Jurkat, Clone E6-1 (cell line): ENCODE data around the gene C12orf57.
A peak's percentile ranks its signal among the peaks of the same experiment; 100 is the strongest.

ENCODE experiments used
- DNase-seq: peaks from one replicate; pipeline ENCODE4 v3.0.0-alpha.2; 2011; ENCODE audit warnings: low read depth, low spot score
- H3K4me3 ChIP-seq: 2 replicates; pipeline ENCODE4 v1.5.1; 2011; ENCODE audit warnings: mild to moderate bottlenecking, low read length, control low read depth, moderate library complexity

Gene C12orf57

DNA sequence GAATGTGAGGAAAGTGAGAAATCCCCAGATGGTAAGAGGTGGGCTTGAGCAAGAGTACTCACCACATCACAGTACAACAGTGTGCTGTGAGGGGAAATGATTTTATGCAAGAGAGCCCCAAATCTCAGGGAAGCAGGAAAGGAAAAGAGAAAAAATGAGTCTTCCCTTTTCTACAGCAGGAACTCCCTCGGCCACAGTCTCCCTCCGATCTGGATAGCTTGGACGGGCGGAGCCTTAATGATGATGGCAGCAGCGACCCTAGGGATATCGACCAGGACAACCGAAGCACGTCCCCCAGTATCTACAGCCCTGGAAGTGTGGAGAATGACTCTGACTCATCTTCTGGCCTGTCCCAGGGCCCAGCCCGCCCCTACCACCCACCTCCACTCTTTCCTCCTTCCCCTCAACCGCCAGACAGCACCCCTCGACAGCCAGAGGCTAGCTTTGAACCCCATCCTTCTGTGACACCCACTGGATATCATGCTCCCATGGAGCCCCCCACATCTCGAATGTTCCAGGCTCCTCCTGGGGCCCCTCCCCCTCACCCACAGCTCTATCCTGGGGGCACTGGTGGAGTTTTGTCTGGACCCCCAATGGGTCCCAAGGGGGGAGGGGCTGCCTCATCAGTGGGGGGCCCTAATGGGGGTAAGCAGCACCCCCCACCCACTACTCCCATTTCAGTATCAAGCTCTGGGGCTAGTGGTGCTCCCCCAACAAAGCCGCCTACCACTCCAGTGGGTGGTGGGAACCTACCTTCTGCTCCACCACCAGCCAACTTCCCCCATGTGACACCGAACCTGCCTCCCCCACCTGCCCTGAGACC lies 8.2 kb upstream of the C12orf57 start:
- peak overlapping the region; percentile 88; the same call in 1 of the 2 replicates for H3K4me3 ChIP-seq
- DNase-seq = no peak

DNA sequence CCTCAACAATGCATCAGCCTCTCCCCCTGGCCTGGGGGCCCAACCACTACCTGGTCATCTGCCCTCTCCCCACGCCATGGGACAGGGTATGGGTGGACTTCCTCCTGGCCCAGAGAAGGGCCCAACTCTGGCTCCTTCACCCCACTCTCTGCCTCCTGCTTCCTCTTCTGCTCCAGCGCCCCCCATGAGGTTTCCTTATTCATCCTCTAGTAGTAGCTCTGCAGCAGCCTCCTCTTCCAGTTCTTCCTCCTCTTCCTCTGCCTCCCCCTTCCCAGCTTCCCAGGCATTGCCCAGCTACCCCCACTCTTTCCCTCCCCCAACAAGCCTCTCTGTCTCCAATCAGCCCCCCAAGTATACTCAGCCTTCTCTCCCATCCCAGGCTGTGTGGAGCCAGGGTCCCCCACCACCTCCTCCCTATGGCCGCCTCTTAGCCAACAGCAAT lies 7.6 kb upstream of the C12orf57 start:
- H3K4me3 ChIP-seq = peak overlapping the region; percentile 88
- DNase-seq = no peak

DNA sequence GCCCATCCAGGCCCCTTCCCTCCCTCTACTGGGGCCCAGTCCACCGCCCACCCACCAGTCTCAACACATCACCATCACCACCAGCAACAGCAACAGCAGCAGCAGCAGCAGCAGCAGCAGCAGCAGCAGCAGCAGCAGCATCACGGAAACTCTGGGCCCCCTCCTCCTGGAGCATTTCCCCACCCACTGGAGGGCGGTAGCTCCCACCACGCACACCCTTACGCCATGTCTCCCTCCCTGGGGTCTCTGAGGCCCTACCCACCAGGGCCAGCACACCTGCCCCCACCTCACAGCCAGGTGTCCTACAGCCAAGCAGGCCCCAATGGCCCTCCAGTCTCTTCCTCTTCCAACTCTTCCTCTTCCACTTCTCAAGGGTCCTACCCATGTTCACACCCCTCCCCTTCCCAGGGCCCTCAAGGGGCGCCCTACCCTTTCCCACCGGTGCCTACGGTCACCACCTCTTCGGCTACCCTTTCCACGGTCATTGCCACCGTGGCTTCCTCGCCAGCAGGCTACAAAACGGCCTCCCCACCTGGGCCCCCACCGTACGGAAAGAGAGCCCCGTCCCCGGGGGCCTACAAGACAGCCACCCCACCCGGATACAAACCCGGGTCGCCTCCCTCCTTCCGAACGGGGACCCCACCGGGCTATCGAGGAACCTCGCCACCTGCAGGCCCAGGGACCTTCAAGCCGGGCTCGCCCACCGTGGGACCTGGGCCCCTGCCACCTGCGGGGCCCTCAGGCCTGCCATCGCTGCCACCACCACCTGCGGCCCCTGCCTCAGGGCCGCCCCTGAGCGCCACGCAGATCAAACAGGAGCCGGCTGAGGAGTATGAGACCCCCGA lies 7.0 kb upstream of the C12orf57 start:
- DNase-seq = peak; percentile 70
- H3K4me3 ChIP-seq = peak overlapping the region; percentile 88

DNA sequence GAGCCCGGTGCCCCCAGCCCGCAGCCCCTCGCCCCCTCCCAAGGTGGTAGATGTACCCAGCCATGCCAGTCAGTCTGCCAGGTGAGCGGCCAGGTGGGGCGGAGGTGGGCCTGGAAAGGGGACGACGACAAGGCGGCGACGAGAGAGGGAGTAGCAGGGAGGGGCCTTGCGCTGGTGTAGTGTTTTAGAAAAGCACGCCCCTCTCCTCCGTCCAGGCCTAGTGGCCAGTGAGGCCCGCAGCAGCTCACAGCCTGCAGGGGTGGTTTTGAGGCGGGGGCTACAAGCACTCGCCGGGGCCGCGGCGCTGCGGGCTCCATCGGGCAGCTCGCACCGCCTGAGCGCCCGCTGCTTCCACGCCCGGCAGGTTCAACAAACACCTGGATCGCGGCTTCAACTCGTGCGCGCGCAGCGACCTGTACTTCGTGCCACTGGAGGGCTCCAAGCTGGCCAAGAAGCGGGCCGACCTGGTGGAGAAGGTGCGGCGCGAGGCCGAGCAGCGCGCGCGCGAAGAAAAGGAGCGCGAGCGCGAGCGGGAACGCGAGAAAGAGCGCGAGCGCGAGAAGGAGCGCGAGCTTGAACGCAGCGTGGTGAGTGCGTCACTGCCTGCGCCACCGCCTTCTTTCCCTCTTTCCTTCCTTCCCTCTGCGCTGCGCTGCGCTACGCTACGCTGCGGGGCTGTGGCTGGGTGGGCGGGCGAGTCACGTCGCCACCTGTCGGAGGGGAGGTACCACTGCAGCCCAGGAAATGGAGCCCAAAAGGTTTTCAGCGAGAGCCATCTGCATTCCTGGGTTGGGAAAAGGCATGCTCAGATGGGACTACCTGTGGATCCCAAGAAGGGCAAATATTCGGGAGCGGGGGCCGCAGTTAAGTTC lies 6.1 kb upstream of the C12orf57 start:
- peak overlapping the region; percentile 88 for H3K4me3 ChIP-seq
- peak; percentile 95 for DNase-seq

DNA sequence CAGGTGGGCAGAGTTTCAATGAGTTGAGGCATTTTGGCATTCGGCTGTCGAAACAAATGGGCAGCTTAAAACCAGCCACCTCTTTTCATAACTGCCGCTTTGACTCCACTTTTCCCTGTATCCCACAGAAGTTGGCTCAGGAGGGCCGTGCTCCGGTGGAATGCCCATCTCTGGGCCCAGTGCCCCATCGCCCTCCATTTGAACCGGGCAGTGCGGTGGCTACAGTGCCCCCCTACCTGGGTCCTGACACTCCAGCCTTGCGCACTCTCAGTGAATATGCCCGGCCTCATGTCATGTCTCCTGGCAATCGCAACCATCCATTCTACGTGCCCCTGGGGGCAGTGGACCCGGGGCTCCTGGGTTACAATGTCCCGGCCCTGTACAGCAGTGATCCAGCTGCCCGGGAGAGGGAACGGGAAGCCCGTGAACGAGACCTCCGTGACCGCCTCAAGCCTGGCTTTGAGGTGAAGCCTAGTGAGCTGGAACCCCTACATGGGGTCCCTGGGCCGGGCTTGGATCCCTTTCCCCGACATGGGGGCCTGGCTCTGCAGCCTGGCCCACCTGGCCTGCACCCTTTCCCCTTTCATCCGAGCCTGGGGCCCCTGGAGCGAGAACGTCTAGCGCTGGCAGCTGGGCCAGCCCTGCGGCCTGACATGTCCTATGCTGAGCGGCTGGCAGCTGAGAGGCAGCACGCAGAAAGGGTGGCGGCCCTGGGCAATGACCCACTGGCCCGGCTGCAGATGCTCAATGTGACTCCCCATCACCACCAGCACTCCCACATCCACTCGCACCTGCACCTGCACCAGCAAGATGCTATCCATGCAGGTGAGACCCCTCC lies 5.2 kb upstream of the C12orf57 start:
- DNase-seq = no peak

DNA sequence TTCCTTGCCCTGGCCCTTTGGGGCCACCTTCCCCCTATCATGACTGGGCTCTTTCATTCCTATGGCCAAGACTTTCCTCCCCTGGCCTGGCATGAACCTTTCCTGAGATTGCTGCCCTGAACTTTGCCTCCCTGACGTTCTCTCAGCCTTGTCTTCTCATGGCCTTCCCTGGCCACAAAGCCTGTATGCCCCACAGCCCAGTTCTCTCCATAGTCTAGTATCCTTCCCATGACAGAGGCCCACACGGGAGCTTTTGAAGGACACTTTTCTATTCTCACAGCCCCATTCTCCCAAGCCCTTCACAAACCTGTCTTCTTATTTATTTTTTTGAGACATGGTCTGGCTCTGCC lies 4.7 kb upstream of the C12orf57 start:
- no peak for DNase-seq
- H3K4me3 ChIP-seq = no peak overlapping the region

More for the DNA sequence above, 5.2 kb upstream of the C12orf57 start:
- peak overlapping the region; percentile 88 for H3K4me3 ChIP-seq

DNA sequence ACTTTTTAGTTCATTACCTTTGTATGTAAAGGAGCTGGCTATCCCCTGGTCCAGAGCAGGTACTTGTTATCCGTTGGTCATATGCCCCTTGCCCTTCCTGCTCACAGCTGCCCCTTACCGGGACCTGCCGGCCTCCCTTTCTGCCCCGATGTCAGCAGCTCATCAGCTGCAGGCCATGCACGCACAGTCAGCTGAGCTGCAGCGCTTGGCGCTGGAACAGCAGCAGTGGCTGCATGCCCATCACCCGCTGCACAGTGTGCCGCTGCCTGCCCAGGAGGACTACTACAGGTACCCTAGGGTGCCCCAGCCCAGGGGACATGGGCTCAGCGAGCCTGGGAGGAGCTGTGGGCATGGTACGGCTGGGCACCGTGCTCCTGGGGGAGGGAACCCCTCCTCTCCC lies 2.6 kb upstream of the C12orf57 start:
- DNase-seq = no peak
- H3K4me3 ChIP-seq = no peak overlapping the region

DNA sequence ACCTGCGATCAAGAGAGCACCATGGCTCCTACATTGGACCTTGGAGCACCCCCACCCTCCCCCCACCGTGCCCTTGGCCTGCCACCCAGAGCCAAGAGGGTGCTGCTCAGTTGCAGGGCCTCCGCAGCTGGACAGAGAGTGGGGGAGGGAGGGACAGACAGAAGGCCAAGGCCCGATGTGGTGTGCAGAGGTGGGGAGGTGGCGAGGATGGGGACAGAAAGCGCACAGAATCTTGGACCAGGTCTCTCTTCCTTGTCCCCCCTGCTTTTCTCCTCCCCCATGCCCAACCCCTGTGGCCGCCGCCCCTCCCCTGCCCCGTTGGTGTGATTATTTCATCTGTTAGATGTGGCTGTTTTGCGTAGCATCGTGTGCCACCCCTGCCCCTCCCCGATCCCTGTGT lies 2.0 kb upstream of the C12orf57 start:
- no peak for DNase-seq
- H3K4me3 ChIP-seq = no peak overlapping the region

DNA sequence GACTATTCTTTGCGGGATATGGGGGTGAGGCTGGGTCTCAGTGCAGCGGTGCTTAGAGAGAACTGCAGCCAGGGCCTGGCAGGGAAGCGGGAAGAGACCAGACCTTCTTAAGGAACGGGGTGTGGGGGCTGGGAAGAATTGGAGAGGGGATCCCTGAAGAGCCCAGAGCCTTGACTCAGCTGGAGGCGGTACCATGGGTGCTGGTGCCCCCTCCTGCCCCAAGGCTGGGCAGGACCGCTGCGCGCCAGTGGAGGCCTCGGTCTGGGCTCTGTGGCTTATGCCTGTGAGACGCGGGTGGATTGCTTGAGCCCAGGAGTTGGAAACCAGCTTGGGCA lies 1.5 kb upstream of the C12orf57 start:
- H3K4me3 ChIP-seq = no peak overlapping the region
- no peak for DNase-seq

DNA sequence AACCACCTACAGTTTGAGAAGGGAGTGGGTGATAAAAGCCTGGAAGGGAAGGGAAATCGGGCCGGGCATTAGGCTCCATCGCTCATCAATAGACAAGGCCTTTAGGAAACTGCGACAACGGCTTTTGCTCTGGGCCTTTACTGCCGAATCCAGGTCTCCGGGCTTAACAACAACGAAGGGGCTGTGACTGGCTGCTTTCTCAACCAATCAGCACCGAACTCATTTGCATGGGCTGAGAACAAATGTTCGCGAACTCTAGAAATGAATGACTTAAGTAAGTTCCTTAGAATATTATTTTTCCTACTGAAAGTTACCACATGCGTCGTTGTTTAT lies 467 bp upstream of the C12orf57 start:
- H3K4me3 ChIP-seq = peak overlapping the region; percentile 72
- peak; percentile 93 for DNase-seq

DNA sequence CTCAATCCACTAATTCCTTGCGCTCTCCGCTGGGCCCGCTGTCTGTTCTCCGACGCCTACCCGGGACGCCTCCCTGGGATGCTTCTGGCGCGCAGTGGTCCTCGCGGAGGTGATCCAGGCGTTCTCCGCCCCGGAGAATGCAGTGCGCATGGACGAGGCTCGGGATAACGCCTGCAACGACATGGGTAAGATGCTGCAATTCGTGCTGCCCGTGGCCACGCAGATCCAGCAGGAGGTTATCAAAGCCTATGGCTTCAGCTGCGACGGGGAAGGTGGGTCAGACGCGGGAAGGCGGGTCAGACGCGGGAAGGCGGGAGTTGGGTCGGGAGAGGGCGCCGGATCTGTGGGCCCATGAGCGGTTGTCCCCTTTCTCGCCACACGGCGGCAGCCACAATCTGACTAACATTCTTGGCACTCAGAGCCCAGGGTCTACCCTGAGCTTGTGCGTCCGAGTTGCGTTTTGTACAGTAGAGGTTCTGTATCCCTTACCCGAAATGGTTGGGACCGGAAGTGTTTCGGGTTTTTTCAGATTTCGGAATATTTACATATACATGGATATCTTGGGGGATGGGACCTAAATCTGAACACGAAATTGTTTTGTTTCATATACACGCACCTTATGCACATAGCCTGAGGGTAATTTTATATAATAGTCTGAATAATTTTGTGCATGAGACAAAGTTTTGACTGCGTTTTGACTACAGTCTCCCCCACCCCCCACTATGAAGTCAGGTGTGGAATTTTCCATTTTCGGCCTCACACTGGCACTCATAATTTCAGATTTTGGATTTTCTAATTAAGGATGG lies 762 bp downstream of the C12orf57 start:
- peak overlapping the region; percentile 72 for H3K4me3 ChIP-seq

DNA sequence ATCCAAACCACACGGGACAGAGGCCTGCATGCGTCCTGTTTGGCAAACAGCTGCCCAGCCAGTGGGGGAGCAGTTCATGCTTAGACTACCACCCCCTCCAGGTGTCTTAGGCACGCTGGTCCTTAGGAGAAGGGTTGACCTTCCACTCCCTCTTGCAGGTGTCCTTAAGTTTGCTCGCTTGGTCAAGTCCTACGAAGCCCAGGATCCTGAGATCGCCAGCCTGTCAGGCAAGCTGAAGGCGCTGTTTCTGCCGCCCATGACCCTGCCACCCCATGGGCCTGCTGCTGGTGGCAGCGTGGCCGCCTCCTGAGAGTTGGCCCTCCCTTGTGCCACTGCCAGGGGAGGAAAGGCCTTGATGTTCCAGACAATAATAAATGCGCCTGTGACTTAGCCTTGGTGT lies 1.8 kb downstream of the C12orf57 start:
- no peak for DNase-seq
- no peak overlapping the region; the same call in 1 of the 2 replicates for H3K4me3 ChIP-seq

More for the DNA sequence above, 762 bp downstream of the C12orf57 start:
- DNase-seq = peak; percentile 90

DNA sequence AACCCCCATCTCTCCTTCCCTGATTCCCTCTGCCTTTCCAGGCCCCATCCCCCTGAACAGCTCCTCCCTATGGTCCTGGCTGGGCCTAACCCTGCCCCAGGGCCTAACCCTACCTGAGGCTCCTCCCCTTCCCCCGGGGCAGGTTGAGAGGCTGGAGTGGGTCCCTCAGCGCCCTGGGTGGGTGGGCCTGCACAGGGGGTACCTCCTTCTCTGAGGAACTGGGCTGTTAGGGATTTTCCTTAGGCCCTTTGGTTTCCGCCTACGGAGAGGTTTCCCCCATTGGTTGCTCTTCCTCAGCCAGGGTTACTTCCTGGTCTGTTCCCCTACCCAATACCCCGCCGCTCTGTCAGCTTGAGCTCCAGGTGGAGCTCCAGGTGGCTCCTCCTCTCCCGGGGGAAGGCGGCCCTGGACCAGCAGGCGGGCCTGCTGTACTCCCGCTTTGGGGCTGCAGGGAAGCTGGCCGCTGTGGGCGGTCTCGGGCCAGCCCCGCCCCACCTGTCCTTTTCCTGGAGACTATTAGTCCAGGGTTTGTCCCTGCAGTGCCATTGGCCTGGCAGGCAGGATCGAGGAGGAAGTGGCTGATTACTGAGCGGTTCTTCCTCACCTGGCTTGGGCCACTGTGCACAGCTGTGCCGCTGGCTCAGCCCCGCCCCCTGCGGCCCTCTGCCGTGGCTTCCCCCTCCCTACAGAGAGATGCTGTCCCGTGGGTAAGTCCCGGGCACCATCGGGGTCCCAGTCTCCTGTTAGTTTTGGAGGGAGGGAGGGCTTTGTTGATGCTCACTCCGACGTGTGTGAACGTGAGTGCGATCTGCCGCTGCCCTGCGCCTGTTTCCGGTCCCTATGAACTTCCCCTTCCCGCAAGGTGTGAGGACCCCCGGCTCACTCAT lies 2.5 kb downstream of the C12orf57 start:
- DNase-seq = no peak
- no peak overlapping the region for H3K4me3 ChIP-seq

DNA sequence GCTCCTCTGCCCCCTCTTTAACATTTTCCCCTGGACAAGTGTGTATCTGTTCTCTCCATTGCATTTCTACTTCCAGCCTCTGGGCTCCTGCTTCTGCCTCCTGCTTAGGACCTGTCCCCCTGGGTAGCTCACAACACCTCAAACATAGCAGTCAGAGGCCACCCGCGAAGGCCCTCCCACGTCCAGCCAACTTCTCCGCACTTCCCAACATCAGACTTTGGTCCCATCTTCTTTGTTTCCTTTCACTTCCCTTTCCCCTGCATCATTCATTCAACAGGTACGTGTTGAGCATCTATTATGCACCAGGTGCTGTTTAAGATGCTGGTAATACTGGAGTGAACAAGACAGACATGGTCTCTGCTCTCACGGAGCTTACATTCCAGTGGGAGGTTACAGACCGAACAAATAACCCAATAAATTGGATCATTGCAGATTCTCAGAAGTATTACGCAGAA lies 3.1 kb downstream of the C12orf57 start:
- no peak for DNase-seq
- H3K4me3 ChIP-seq = no peak overlapping the region

DNA sequence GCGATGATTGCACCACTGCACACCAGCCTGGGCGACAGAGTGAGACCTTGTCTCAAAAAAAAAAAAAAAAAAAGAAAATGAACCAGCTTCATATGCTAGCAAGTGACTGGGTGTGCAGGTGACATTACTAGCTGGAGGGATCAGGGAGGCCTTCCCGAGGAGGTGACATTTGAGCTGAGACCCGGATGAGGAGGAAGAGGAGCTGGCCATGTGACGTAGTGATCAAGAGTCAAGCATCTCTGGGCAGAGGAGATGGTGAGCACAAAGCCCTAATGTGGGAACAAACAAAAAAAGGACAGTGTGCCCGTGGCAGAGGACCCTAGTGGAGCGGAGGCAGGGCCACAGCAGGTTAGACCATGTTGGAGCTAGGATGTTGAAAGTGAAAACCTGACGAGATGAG lies 3.8 kb downstream of the C12orf57 start:
- H3K4me3 ChIP-seq = no peak overlapping the region
- DNase-seq = no peak

DNA sequence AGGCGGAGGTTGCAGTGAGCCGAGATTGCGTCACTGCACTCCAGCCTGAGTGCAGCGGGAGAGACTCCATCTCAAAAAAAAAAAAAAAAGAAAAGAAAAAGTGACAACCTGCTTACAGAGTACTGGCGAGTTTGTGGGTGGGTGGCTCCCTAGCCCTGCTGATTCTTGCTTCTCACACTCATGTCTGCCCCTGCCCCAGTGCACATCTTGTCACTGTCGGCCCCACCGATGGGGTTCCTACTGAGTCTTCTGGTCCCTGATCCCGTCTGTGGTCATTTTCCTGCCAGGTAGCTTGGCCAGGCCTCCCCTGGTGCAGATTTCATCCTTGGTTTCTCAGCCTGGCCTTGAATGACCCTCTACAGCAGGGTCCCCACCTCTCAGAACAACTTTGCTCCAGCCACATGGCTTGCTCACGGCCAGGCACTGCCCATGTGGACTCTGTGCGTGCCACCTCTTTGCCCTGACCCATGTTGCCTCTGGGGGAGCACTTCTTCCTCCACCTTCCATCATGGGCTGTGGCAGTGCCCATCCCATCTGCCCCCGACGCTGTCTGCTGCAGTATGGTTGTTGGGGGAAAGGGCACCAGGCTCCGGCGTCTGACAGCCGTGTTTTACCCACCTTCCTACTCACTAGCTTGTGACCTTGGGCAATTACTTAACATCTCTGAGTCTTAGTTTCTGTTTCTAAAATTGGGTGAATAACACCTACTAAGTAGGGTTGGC lies 5.2 kb downstream of the C12orf57 start:
- no peak for DNase-seq
- H3K4me3 ChIP-seq = no peak overlapping the region
